HEK293 (cell line): ENCODE results near the gene VPS26B.

ENCODE experiments used
- CTCF ChIA-PET: fragments of 350-600 bp; formaldehyde crosslinking; extraction: SDS; loops from one replicate; lab custom pipeline; 2021; ENCODE audit warnings: antibody characterized with exemption; lab: Yijun Ruan, JAX
- POLR2A ChIA-PET: fragments of 300-600 bp; formaldehyde crosslinking; extraction: SDS; loops from one replicate; lab custom pipeline; 2020; ENCODE audit warnings: antibody characterized with exemption, inconsistent platforms; lab: Yijun Ruan, JAX
- H3K27ac ChIP-seq: fragments of 200-500 bp; sonication (Bioruptor generic); 2 replicates; pipeline ENCODE4 v1.5.1; 2014; ENCODE audit warnings: low read depth, low read length, control low read depth, inconsistent platforms; ENCODE audit errors: extremely low read depth
- H3K36me3 ChIP-seq, 2 experiments: fragments of 200-500 bp in 1 of 2; sonication (Bioruptor generic) in 1 of 2; 1 replicate in 1 of 2; 2 replicates in 1 of 2; pipeline ENCODE4 v1.5.1; 2014 to 2017; ENCODE audit warnings: inconsistent platforms in 2 of 2, low read length in 2 of 2; ENCODE audit not compliant: control insufficient read depth in 2 of 2, insufficient read depth in 1 of 2
- H3K4me1 ChIP-seq: fragments of 200-500 bp; sonication (Bioruptor generic); 2 replicates; pipeline ENCODE4 v1.5.1; 2014; ENCODE audit warnings: mild to moderate bottlenecking, low read length, inconsistent platforms; ENCODE audit not compliant: control insufficient read depth, insufficient read depth
- H3K4me3 ChIP-seq: 2 replicates; pipeline ENCODE4 v1.5.1; 2011; ENCODE audit warnings: low read depth, mild to moderate bottlenecking, control low read depth, low read length, moderate library complexity
- H3K9me3 ChIP-seq: fragments of 200-500 bp; sonication (Bioruptor generic); 2 replicates; pipeline ENCODE4 v1.5.1; 2014; ENCODE audit warnings: low read depth, low read length, inconsistent platforms; ENCODE audit not compliant: control insufficient read depth, insufficient read depth
- EGR2 ChIP-seq: fragments of 450-650 bp; formaldehyde crosslinking; IDR thresholded peaks from 2 replicates; pipeline ENCODE4 v1.5.1; 2016; ENCODE audit warnings: low read depth, missing biosample characterization, missing genetic modification characterization
- HOXC10 ChIP-seq: sonication (generic); formaldehyde crosslinking; IDR thresholded peaks from 2 replicates; pipeline ENCODE4 v1.8.1; 2023; ENCODE audit warnings: mild to moderate bottlenecking, missing genetic modification reagents
- KLF8 ChIP-seq: fragments of 450-650 bp; formaldehyde crosslinking; IDR thresholded peaks from 2 replicates; pipeline ENCODE4 v1.5.1; 2016; ENCODE audit warnings: missing biosample characterization, missing genetic modification characterization
- PRDM10 ChIP-seq: fragments of 450-650 bp; formaldehyde crosslinking; IDR thresholded peaks from 2 replicates; pipeline ENCODE4 v1.5.1; 2016; ENCODE audit warnings: missing biosample characterization, missing genetic modification characterization
- SP2 ChIP-seq: fragments of 450-650 bp; formaldehyde crosslinking; IDR thresholded peaks from 2 replicates; pipeline ENCODE4 v1.5.1; 2016; ENCODE audit warnings: missing biosample characterization, missing genetic modification characterization
- ZBTB17 ChIP-seq: fragments of 450-650 bp; formaldehyde crosslinking; IDR thresholded peaks from 2 replicates; pipeline ENCODE4 v1.5.1; 2016; ENCODE audit warnings: missing biosample characterization, missing genetic modification characterization
- ZFP41 ChIP-seq: fragments of 450-650 bp; formaldehyde crosslinking; IDR thresholded peaks from 2 replicates; pipeline ENCODE4 v1.5.1; 2016; ENCODE audit warnings: missing biosample characterization, missing genetic modification characterization, borderline replicate concordance
- ZIC2 ChIP-seq: fragments of 450-650 bp; formaldehyde crosslinking; IDR thresholded peaks from 2 replicates; pipeline ENCODE4 v1.5.1; 2016; ENCODE audit warnings: missing biosample characterization, missing genetic modification characterization
- ZNF146 ChIP-seq: fragments of 450-650 bp; formaldehyde crosslinking; IDR thresholded peaks from 2 replicates; pipeline ENCODE4 v1.5.1; 2016; ENCODE audit warnings: missing biosample characterization, missing genetic modification characterization
- ZNF211 ChIP-seq: fragments of 450-650 bp; formaldehyde crosslinking; IDR thresholded peaks from 2 replicates; pipeline ENCODE4 v1.5.1; 2016; ENCODE audit warnings: low read depth, missing biosample characterization, missing genetic modification characterization
- ZNF214 ChIP-seq: fragments of 450-650 bp; formaldehyde crosslinking; IDR thresholded peaks from 2 replicates; pipeline ENCODE4 v1.5.1; 2017; ENCODE audit warnings: missing biosample characterization, mild to moderate bottlenecking, missing genetic modification characterization, borderline replicate concordance
- ZNF23 ChIP-seq: fragments of 450-650 bp; formaldehyde crosslinking; IDR thresholded peaks from 2 replicates; pipeline ENCODE4 v1.5.1; 2016; ENCODE audit warnings: missing biosample characterization, missing genetic modification characterization, borderline replicate concordance
- ZNF530 ChIP-seq: fragments of 450-650 bp; formaldehyde crosslinking; IDR thresholded peaks from 2 replicates; pipeline ENCODE4 v1.5.1; 2016; ENCODE audit warnings: low read depth, missing biosample characterization, missing genetic modification characterization
- ZNF555 ChIP-seq: fragments of 450-650 bp; formaldehyde crosslinking; conservative IDR thresholded peaks from 2 replicates; pipeline ENCODE4 v1.5.1; 2017; ENCODE audit warnings: missing biosample characterization, mild to moderate bottlenecking, missing genetic modification characterization, inconsistent platforms
- ZNF610 ChIP-seq: fragments of 450-650 bp; formaldehyde crosslinking; IDR thresholded peaks from 2 replicates; pipeline ENCODE4 v1.5.1; 2016; ENCODE audit warnings: missing biosample characterization, missing genetic modification characterization, borderline replicate concordance
- ZNF621 ChIP-seq: fragments of 450-650 bp; formaldehyde crosslinking; IDR thresholded peaks from 2 replicates; pipeline ENCODE4 v1.5.1; 2017; ENCODE audit warnings: missing biosample characterization, missing genetic modification characterization
- TF ChIP-seq, protein P1 (sequence below): fragments of 450-650 bp; formaldehyde crosslinking; conservative IDR thresholded peaks from 2 replicates; pipeline ENCODE4 v1.5.1; 2016; ENCODE audit warnings: low read depth, missing biosample characterization, missing genetic modification characterization
- TF ChIP-seq, protein P2 (sequence below): fragments of 450-650 bp; formaldehyde crosslinking; optimal IDR thresholded peaks from 2 replicates; pipeline ENCODE3; 2016; ENCODE audit warnings: missing biosample characterization, mild to moderate bottlenecking, missing genetic modification characterization
- TF ChIP-seq, protein P3 (sequence below): fragments of 450-650 bp; formaldehyde crosslinking; IDR thresholded peaks from 2 replicates; pipeline ENCODE4 v1.5.1; 2017; ENCODE audit warnings: missing biosample characterization, missing genetic modification characterization

Gene VPS26B

DNA sequence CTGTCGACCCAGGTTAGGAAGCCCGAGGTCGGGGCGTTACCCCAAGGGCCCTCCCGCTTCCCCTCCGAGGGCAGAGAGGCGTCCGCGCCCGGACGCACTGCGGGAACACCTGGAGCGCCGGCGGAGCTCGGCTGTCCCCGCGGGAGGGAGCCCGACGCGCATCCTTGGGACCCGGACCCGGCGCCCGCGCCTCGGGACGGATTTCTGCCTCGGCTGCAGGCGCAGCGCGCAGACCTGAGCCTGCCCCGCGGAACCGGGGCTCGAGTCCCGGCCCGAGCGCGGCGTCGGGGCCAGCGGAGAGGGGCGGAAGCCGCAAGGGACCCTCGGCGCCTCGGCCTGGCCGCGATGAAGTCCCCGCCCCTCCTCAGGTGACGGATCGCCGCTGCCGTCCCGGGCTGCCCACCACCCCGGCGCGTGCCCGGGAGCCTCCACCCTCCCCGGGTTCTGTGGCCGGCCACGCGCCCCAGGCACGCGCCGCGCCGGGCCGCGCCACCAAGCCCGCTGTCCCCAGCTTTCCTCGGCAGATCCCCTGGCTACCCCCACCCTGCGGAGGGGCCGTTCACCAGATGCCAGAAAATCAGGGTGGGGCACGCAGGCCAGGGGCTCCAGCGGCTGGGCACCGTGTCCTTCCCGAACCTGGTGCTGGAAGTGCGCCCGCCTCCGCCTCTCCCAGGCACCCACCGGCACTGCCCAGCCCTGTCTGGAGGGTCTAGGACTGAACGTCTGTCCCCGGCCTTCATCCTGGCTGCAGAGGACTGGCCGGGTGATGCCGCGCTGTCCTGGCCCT is 52.1 kb downstream of the VPS26B start (continued):
- TF ChIP-seq, protein P1, sequence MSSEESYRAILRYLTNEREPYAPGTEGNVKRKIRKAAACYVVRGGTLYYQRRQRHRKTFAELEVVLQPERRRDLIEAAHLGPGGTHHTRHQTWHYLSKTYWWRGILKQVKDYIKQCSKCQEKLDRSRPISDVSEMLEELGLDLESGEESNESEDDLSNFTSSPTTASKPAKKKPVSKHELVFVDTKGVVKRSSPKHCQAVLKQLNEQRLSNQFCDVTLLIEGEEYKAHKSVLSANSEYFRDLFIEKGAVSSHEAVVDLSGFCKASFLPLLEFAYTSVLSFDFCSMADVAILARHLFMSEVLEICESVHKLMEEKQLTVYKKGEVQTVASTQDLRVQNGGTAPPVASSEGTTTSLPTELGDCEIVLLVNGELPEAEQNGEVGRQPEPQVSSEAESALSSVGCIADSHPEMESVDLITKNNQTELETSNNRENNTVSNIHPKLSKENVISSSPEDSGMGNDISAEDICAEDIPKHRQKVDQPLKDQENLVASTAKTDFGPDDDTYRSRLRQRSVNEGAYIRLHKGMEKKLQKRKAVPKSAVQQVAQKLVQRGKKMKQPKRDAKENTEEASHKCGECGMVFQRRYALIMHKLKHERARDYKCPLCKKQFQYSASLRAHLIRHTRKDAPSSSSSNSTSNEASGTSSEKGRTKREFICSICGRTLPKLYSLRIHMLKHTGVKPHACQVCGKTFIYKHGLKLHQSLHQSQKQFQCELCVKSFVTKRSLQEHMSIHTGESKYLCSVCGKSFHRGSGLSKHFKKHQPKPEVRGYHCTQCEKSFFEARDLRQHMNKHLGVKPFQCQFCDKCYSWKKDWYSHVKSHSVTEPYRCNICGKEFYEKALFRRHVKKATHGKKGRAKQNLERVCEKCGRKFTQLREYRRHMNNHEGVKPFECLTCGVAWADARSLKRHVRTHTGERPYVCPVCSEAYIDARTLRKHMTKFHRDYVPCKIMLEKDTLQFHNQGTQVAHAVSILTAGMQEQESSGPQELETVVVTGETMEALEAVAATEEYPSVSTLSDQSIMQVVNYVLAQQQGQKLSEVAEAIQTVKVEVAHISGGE (tag by site-specific recombination), result 0 out of 2 replicates have a peak, but pooled peaks have one; percentile 46
- TF ChIP-seq HOXC10 (CRISPR knock-in tag) (no peak), ZNF211 (tag by site-specific recombination) (no peak), KLF8 (tag by site-specific recombination) (0 out of 2 replicates have a peak, but pooled peaks have one; percentile 1)

- ChIA-PET CTCF (no interaction called here), POLR2A (interaction anchor here (3.0 kb wide), 1 partner anchor 53 kb away, joined by 27 read pairs; the partner anchor contains the start of genes NCAPD3 and VPS26B)
- no peaks in the 10 kb centered on the region for H3K9me3 ChIP-seq
- H3K27ac ChIP-seq, result no peak overlapping the region
- TF ChIP-seq SP2 (tag by site-specific recombination) (0 out of 2 replicates have a peak, but pooled peaks have one; percentile 11), ZNF555 (no peak), PRDM10 (tag by site-specific recombination) (peak; percentile 31; the same call in 1 of the 2 replicates), ZBTB17 (tag by site-specific recombination) (no peak)
- H3K4me3 ChIP-seq, result peak overlapping the region; percentile 52; the same call in 1 of the 2 replicates
- H3K36me3 ChIP-seq, result peaks cover 0 to 3% of the 10 kb centered on the region in 2 experiments; a peak in 1 of 3 replicates
- peaks cover 7% of the 10 kb centered on the region for H3K4me1 ChIP-seq
Observed at GRCh38 chr11:134277183-134278001, 52.9 kb downstream of the VPS26B start.

GRCh38 chr11:134278356-134278755 is 53.9 kb downstream of the VPS26B start:
- Histone ChIP-seq H3K9me3 (no peaks in the 10 kb centered on the region), H3K27ac (no peak overlapping the region), H3K36me3 (peaks cover 0 to 3% of the 10 kb centered on the region in 2 experiments; a peak in 1 of 3 replicates), H3K4me1 (peaks cover 5% of the 10 kb centered on the region), H3K4me3 (no peak overlapping the region)
- ChIA-PET CTCF (interaction anchor here (0.6 to 1.1 kb wide), 3 partner anchors 8 to 916 kb away, joined by 3 read pairs; no protein-coding TSS in a partner anchor), POLR2A (interaction anchor here (1.3 kb wide), 1 partner anchor 54 kb away, joined by 3 read pairs; the partner anchor contains the start of genes NCAPD3 and VPS26B)
- TF ChIP-seq, protein P2, sequence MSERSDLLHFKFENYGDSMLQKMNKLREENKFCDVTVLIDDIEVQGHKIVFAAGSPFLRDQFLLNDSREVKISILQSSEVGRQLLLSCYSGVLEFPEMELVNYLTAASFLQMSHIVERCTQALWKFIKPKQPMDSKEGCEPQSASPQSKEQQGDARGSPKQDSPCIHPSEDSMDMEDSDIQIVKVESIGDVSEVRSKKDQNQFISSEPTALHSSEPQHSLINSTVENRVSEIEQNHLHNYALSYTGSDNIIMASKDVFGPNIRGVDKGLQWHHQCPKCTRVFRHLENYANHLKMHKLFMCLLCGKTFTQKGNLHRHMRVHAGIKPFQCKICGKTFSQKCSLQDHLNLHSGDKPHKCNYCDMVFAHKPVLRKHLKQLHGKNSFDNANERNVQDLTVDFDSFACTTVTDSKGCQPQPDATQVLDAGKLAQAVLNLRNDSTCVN, result no peak
- TF ChIP-seq ZIC2 (tag by site-specific recombination) (no peak), ZNF610 (tag by site-specific recombination) (no peak), ZBTB17 (tag by site-specific recombination) (no peak), ZNF621 (tag by site-specific recombination) (no peak), ZNF214 (tag by site-specific recombination) (no peak), ZNF530 (tag by site-specific recombination) (no peak), ZFP41 (tag by site-specific recombination) (no peak), ZNF146 (tag by site-specific recombination) (no peak), ZNF23 (no peak), EGR2 (tag by site-specific recombination) (no peak)
- TF ChIP-seq, protein P3, sequence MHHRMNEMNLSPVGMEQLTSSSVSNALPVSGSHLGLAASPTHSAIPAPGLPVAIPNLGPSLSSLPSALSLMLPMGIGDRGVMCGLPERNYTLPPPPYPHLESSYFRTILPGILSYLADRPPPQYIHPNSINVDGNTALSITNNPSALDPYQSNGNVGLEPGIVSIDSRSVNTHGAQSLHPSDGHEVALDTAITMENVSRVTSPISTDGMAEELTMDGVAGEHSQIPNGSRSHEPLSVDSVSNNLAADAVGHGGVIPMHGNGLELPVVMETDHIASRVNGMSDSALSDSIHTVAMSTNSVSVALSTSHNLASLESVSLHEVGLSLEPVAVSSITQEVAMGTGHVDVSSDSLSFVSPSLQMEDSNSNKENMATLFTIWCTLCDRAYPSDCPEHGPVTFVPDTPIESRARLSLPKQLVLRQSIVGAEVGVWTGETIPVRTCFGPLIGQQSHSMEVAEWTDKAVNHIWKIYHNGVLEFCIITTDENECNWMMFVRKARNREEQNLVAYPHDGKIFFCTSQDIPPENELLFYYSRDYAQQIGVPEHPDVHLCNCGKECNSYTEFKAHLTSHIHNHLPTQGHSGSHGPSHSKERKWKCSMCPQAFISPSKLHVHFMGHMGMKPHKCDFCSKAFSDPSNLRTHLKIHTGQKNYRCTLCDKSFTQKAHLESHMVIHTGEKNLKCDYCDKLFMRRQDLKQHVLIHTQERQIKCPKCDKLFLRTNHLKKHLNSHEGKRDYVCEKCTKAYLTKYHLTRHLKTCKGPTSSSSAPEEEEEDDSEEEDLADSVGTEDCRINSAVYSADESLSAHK, result no peak
